ENCODE results near the gene STUM.

DNA sequence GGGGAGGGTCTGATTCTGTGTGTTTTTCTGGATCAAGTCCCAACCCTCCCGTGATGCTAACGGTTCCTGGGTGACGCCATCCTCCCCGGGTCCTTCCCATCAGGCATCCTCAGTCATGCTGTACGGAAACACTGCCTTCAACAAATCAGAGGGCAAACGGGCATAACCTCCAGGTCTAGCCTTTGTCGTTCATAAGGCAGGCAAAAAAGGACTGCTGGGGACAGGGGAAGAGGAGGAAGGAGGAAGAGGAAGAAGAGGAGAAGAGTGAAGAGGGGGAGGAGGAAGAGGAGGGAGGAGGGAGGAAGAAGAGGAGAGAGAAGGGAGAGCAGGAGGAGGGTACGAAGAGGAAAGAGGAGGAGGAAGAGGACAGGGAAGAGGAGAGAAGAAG lies 106.1 kb downstream of the STUM start:
- TF ChIP-seq, protein P1, sequence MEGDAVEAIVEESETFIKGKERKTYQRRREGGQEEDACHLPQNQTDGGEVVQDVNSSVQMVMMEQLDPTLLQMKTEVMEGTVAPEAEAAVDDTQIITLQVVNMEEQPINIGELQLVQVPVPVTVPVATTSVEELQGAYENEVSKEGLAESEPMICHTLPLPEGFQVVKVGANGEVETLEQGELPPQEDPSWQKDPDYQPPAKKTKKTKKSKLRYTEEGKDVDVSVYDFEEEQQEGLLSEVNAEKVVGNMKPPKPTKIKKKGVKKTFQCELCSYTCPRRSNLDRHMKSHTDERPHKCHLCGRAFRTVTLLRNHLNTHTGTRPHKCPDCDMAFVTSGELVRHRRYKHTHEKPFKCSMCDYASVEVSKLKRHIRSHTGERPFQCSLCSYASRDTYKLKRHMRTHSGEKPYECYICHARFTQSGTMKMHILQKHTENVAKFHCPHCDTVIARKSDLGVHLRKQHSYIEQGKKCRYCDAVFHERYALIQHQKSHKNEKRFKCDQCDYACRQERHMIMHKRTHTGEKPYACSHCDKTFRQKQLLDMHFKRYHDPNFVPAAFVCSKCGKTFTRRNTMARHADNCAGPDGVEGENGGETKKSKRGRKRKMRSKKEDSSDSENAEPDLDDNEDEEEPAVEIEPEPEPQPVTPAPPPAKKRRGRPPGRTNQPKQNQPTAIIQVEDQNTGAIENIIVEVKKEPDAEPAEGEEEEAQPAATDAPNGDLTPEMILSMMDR (IDR thresholded peaks at IDR 0.05) = no peak
- no peak for TF ChIP-seq SIN3A (IDR thresholded peaks at IDR 0.05; ENCODE audit: borderline replicate concordance, insufficient read depth, low read depth, low read length)

Data from Panc1 (cell line).